Small intestine (tissue), 7 donors: ENCODE results near the gene MYO3B. TPM values are rescaled to one million over a fixed set of nuclear protein-coding genes. Genes with fewer than 3 reads are reported as not detected.
"Not testable (repeated sequence)": the region's sequence is repeated elsewhere in the genome, so short reads cannot be mapped to it uniquely, and the experiment has no call there.

Experiments
- DNase-seq, 2 donors: peaks; one replicate each; pipeline versions ENCODE4 v3.0.0 to v3.0.0-alpha.2; 2013
- FAIRE-seq: peaks from 2 replicates; lab custom pipeline; 2012; peaks lifted over from hg19 to GRCh38; lab: Jason Lieb, UNC
- H3K27ac ChIP-seq, 3 donors: one replicate each; pipeline ENCODE4 v1.5.1; 2013; ENCODE audit warnings: low read length in 2 of 3, mild to moderate bottlenecking in 2 of 3, control low read depth in 1 of 3, inconsistent platforms in 1 of 3, low read depth in 1 of 3, moderate library complexity in 1 of 3
- H3K27me3 ChIP-seq, 3 donors: one replicate each; pipeline ENCODE4 v1.6.1; 2013; ENCODE audit warnings: low read length in 3 of 3, inconsistent platforms in 1 of 3; ENCODE audit not compliant: control insufficient read depth in 3 of 3, insufficient read depth in 3 of 3
- H3K36me3 ChIP-seq, 3 donors: one replicate each; pipeline ENCODE4 v1.6.1; 2013; ENCODE audit warnings: low read length in 3 of 3, inconsistent platforms in 1 of 3, low read depth in 1 of 3, mild to moderate bottlenecking in 1 of 3, moderate library complexity in 1 of 3; ENCODE audit not compliant: control insufficient read depth in 3 of 3, insufficient read depth in 2 of 3
- H3K4me1 ChIP-seq, 3 donors: one replicate each; pipeline ENCODE4 v1.6.1; 2013; ENCODE audit warnings: low read length in 2 of 3, inconsistent platforms in 1 of 3, low read depth in 1 of 3, mild to moderate bottlenecking in 1 of 3, moderate library complexity in 1 of 3; ENCODE audit not compliant: control insufficient read depth in 3 of 3, insufficient read depth in 2 of 3
- H3K4me3 ChIP-seq, 3 donors: one replicate each; pipeline ENCODE4 v1.5.1; 2013; ENCODE audit warnings: low read length in 3 of 3, control low read depth in 1 of 3, inconsistent platforms in 1 of 3, low read depth in 1 of 3, mild to moderate bottlenecking in 1 of 3, moderate library complexity in 1 of 3
- H3K9me3 ChIP-seq, 2 donors: one replicate each; pipeline ENCODE4 v1.6.1; 2013; ENCODE audit warnings: low read depth in 1 of 2, low read length in 1 of 2; ENCODE audit not compliant: control insufficient read depth in 2 of 2, insufficient read depth in 1 of 2
- WGBS, 3 donors: extraction: QIAGEN DNeasy Blood & Tissue Kit; methylation state at CpG; one replicate each; pipeline ENCODE4 v1.1.7; 2013; 5-methylcytosine and 5-hydroxymethylcytosine counted together
- polyA plus RNA-seq, 4 donors: library from polyadenylated mRNA; stranded (reverse) in 3 of 4; unstranded in 1 of 4; fragments of 200-250 nt in 3 of 4; fragments of 120-200 nt in 1 of 4; gene quantifications; one replicate each; pipeline versions ENCODE4 v1.2.1 to v1.2.3, GENCODE V29; 2013
- donor health status: healthy with polysubstance abuse.
- donor health status: control.
- donor health status: control.
- donor health status: Bipolar disorder and iron deficiency.
- donor health status: healthy.

MYO3B gene
- polyA plus RNA-seq, 4 donors = 0.03 to 0.81 TPM; not detected in 2

DNA sequence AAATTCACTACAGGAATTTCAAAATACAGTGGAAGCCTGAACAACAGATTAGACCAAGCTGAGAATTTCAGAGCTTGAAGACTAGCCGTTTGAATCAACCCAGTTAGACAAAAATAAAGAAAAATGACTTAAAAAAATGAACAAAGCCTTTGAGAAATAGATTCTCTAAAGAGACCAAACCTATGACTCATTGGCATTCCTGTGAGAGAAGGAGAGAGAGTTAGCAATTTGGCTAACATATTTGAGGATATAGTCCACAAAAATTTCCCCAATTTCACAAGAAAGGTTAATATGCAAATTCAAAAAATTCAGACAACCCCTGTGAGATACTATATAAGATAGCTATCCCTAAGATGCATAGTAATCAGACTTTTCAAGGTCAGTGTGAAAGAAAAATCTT is 78.0 kb downstream of the MYO3B start:
- Histone ChIP-seq H3K4me1 (no peaks in the 10 kb centered on the region), H3K27ac (no peak overlapping the region), H3K9me3 (no peaks in the 10 kb centered on the region), H3K4me3 (no peak overlapping the region), H3K36me3 (no peaks in the 10 kb centered on the region), H3K27me3 (peaks cover 0 to 4% (median 0%) of the 10 kb centered on the region in 3 donors)
- 52 to 73% (median 63%) methylated on average over 1 of the region's 1 CpG for WGBS, 3 donors
- no peak for FAIRE-seq
- DNase-seq = no peak

DNA sequence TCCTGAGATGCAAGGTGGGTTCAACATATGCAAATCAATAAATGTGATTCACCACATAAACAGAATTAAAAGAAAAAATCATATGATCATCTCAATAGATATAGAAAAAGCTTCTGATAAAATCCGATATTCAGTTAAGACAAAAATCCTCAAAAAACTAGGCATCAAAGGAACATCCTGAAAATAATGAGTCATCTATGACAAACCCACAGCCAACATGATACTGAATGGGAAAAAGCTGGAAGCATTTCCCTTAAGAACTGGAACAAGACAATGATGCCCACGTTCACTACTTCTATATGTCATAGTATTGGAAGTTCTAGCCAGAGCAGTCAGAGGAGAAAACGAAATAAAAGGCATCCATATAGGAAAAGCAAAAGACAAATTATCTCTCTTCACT is 80.4 kb downstream of the MYO3B start:
- Histone ChIP-seq H3K36me3 (no peaks in the 10 kb centered on the region), H3K4me1 (no peaks in the 10 kb centered on the region), H3K9me3 (peaks cover 0 to 13% of the 10 kb centered on the region in 2 donors), H3K27me3 (peaks cover 0 to 4% (median 0%) of the 10 kb centered on the region in 3 donors), H3K4me3 (no peak overlapping the region), H3K27ac (no peak overlapping the region)
- FAIRE-seq (no peak), DNase-seq (no peak)
- WGBS, 3 donors = 68 to 83% (median 78%) methylated on average over 3 of the region's 3 CpGs

DNA sequence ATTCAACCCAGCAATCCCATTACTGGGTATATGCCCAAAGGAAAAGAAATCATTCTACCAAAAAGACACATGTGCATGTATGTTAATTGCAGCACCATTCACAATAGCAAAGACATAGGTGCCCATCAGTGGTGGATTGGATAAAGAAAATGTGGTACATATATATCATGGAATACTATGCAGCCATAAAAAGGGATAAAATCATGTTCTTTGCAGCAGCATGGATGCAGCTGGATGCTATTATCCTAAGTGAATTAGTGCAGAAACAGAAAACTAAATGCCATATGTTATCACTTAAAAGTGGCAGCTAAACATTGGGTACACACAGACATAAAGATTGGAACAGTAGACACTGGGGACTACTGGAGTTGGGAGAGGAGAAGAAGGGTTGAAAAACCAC is 82.2 kb downstream of the MYO3B start:
- peaks cover 0 to 17% of the 10 kb centered on the region in 2 donors for H3K9me3 ChIP-seq

DNA sequence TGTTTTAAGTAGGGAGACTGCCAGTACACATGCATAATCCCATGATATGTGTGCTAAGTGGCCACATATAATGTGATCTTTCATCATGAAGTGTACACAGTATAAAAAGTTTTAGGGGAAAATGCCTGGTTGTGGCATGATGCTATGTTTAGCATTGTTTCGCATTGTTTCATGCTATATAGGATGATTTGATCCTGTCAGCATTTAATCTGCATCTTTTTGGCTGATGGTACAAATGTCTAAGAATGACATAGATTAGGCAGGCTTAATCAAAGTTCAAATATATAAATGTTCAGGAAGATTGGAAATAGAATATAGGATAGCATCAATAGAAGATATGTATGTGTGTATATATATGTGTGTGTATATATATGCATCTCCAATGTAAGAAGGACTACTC is 83.6 kb downstream of the MYO3B start:
- peaks cover 0 to 17% of the 10 kb centered on the region in 2 donors for H3K9me3 ChIP-seq
- H3K27ac ChIP-seq = no peak overlapping the region
- no peaks in the 10 kb centered on the region for H3K36me3 ChIP-seq
- WGBS, 3 donors = 91 to 93% (median 91%) methylated on average over 1 of the region's 1 CpG
- no peaks in the 10 kb centered on the region for H3K4me1 ChIP-seq
- no peak overlapping the region for H3K4me3 ChIP-seq
- DNase-seq (no peak), FAIRE-seq (no peak)
- no peaks in the 10 kb centered on the region for H3K27me3 ChIP-seq

More for the DNA sequence above, 82.2 kb downstream of the MYO3B start:
- no peaks in the 10 kb centered on the region for H3K27me3 ChIP-seq
- H3K27ac ChIP-seq = no peak overlapping the region
- FAIRE-seq (no peak), DNase-seq (no peak)
- H3K4me1 ChIP-seq = no peaks in the 10 kb centered on the region
- no peak overlapping the region for H3K4me3 ChIP-seq
- H3K36me3 ChIP-seq = no peaks in the 10 kb centered on the region

DNA sequence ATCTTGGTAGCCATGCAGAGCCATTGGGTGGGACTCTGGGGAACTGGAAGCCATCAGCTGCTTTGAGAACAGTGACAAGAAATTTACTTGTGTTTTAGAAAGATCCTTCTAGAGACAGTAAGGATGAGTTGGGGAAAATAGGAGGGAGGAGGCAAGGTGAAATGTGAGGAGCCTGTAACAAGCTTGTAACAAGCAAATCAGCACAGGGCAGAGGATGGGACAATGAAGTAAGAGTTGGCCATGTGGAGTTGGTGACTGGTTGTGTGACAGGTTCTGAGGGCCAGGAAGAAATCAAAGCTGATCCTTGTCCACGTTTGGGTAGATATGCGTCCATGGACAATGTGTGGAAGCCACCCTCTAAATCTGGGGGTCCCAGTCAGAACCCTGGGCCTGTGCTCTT is 84.4 kb downstream of the MYO3B start:
- Histone ChIP-seq H3K9me3 (peaks cover 0 to 17% of the 10 kb centered on the region in 2 donors), H3K27me3 (no peaks in the 10 kb centered on the region)
- 81 to 91% (median 88%) methylated on average over 2 of the region's 2 CpGs for WGBS, 3 donors

DNA sequence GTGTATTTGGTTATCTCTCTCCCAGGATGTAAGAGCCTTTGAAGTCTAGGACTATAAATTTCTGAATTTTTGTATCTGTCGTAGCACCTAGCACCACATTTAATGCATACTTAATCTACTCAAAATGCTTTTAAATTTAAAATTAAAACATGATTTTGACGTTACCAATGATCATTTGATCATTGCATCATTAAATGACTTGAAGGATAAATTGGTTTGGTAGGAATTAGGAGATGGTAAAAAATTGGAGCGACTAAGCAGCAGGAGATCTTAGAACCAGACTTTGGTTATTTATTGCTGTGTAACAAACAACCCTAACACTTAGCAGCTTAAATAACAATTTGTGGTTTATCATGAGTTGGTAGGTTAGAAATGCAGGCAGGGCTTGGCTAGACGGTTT is 84.9 kb downstream of the MYO3B start:
- FAIRE-seq (no peak), DNase-seq (no peak)
- Histone ChIP-seq H3K36me3 (no peaks in the 10 kb centered on the region), H3K9me3 (peaks cover 0 to 17% of the 10 kb centered on the region in 2 donors), H3K27ac (no peak overlapping the region), H3K27me3 (no peaks in the 10 kb centered on the region), H3K4me3 (no peak overlapping the region), H3K4me1 (no peaks in the 10 kb centered on the region)
- WGBS, 3 donors = 71 to 89% (median 75%) methylated on average over 4 of the region's 4 CpGs

More for the DNA sequence above, 84.4 kb downstream of the MYO3B start:
- no peak overlapping the region for H3K4me3 ChIP-seq
- DNase-seq = no peak
- no peak overlapping the region for H3K27ac ChIP-seq
- no peak for FAIRE-seq
- H3K4me1 ChIP-seq = no peaks in the 10 kb centered on the region
- H3K36me3 ChIP-seq = no peaks in the 10 kb centered on the region

DNA sequence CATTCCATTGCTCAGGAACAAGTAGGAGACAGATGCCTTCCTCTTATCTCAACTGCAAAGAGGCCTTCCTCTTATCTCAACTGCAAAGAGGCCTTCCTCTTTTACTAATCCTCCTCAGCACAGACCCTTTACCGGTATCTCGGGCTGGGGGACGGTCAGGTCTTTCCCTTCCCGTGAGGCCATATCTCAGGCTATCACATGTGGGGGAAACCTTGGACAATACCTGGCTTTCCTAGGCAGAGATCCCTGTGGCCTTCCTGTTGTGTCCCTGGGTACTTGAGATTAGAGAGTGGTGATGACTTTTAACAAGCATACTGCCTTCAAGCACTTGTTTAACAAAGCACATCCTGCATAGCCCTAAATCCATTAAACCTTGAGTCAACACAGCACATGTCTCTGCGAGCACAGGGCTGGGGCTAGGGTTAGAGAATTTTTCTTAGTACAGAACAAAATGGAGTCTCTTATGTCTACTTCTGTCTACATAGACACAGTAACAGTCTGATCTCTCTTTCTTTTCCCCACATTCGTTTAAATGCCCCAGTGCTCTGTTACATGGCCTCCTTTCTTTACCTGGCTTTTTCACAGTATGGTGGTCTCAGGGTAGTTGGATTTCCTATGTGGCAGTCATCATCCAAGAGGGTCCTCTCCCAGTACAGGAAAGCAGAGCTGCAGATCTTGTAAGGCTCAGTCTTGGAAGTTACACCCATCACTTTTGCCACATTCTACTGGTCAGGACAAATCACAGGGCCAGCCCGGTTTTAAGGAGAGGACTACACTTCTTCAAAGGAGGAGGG is 86.0 kb downstream of the MYO3B start:
- not testable (repeated sequence) for H3K4me1 ChIP-seq, DNase-seq, H3K36me3 ChIP-seq, H3K4me3 ChIP-seq, H3K27me3 ChIP-seq, FAIRE-seq, H3K27ac ChIP-seq
- peaks cover 0 to 17% of the 10 kb centered on the region in 2 donors for H3K9me3 ChIP-seq
- WGBS, 3 donors = 36 to 68% (median 47%) methylated on average over 7 of the region's 7 CpGs

DNA sequence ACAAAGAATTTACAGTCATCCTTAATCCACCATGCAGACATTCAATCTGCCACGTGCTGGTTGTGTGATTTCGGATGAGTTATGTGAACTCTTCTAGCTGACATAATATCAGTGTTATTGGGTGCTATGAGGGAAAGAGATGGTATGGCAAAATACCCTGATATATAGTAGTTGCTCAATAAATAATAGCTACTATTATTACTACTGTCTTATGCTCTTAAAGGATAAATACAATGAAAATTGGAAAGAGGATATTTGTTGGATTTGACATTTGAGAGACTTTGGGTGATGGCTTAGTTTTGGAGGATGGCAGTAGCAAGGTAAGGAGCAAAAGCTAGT is 86.5 kb downstream of the MYO3B start:
- DNase-seq (no peak), FAIRE-seq (no peak)
- Histone ChIP-seq H3K27me3 (no peaks in the 10 kb centered on the region), H3K4me3 (no peak overlapping the region), H3K36me3 (no peaks in the 10 kb centered on the region), H3K9me3 (peaks cover 0 to 17% of the 10 kb centered on the region in 2 donors), H3K27ac (no peak overlapping the region), H3K4me1 (no peaks in the 10 kb centered on the region)
- WGBS, 3 donors = 76 to 93% (median 91%) methylated on average over 2 of the region's 2 CpGs

DNA sequence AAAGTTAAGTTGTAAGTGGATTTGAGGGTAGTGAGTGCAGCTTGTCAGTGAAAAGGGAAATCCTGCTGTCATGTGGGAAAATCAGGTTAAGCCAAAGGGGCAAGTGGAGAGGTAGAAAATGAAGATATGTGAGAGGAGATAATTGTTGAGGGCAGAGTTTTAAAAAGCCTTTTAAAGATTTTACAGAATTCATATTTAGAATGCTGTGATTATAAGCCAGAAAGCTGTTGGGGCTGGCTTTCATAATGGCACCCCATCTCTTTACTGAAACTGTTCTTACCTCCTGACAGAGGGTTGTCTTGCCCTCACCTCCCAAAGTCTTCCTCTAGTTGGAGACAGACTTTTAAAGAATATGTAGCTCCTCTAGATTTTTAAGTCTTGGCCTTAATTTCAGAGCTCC is 86.9 kb downstream of the MYO3B start:
- H3K4me3 ChIP-seq = no peak overlapping the region
- FAIRE-seq = no peak
- DNase-seq = no peak
- peaks cover 0 to 17% of the 10 kb centered on the region in 2 donors for H3K9me3 ChIP-seq
- no peaks in the 10 kb centered on the region for H3K36me3 ChIP-seq
- H3K27me3 ChIP-seq = no peaks in the 10 kb centered on the region
- no peaks in the 10 kb centered on the region for H3K4me1 ChIP-seq
- no peak overlapping the region for H3K27ac ChIP-seq
